AG20443 (cell line): ENCODE data around the gene BCL2A1.
"Not testable (repeated sequence)": the region's sequence is repeated elsewhere in the genome, so short reads cannot be mapped to it uniquely, and the experiment has no call there.

Experiments used
- DNase-seq: peaks from one replicate; pipeline ENCODE4 v3.0.0; 2012; ENCODE audit warnings: low spot score, mixed read lengths

Gene BCL2A1

GRCh38 chr15:79970624-79971434, at the start of gene BCL2A1:
BCL2A1 (minus strand) TSS chr15:79971196; CDS start chr15:79971119, 77 bp downstream.
- peak; percentile 72 for DNase-seq

- no peak for DNase-seq
These were observed 49.7 kb upstream of the BCL2A1 start for GRCh38 chr15:80020731-80021130.

- DNase-seq, result not testable (repeated sequence)
These were observed 49.2 kb upstream of the BCL2A1 start for GRCh38 chr15:80020149-80020548.

- DNase-seq, result no peak
These were observed 48.3 kb upstream of the BCL2A1 start for GRCh38 chr15:80019168-80019745.

GRCh38 chr15:80017139-80017538, 46.1 kb upstream of the BCL2A1 start:
- DNase-seq, result not testable (repeated sequence)

GRCh38 chr15:80016506-80016905, 45.5 kb upstream of the BCL2A1 start:
- DNase-seq, result not testable (repeated sequence)

- no peak for DNase-seq
These were observed 44.2 kb upstream of the BCL2A1 start for GRCh38 chr15:80015156-80015555.

GRCh38 chr15:80014186-80014585, 43.2 kb upstream of the BCL2A1 start:
- DNase-seq, result not testable (repeated sequence)

- DNase-seq, result no peak
These were observed 41.2 kb upstream of the BCL2A1 start for GRCh38 chr15:80012060-80012726.

- DNase-seq, result no peak
These were observed 40.6 kb upstream of the BCL2A1 start for GRCh38 chr15:80011596-80011995.

GRCh38 chr15:80011041-80011523, 40.1 kb upstream of the BCL2A1 start:
- peak; percentile 55 for DNase-seq

GRCh38 chr15:80010131-80010673, 39.2 kb upstream of the BCL2A1 start:
- DNase-seq, result no peak

- no peak for DNase-seq
These were observed 36.5 kb upstream of the BCL2A1 start for GRCh38 chr15:80007532-80007931.

GRCh38 chr15:80006946-80007345, 36.0 kb upstream of the BCL2A1 start:
- DNase-seq, result no peak

GRCh38 chr15:80003934-80004472, 33.0 kb upstream of the BCL2A1 start:
- DNase-seq, result no peak

- DNase-seq, result no peak
These were observed 32.2 kb upstream of the BCL2A1 start for GRCh38 chr15:80003171-80003570.

GRCh38 chr15:80002267-80002666, 31.3 kb upstream of the BCL2A1 start:
- DNase-seq, result no peak

GRCh38 chr15:79994615-79995014, 23.6 kb upstream of the BCL2A1 start:
- DNase-seq, result no peak

- no peak for DNase-seq
These were observed 20.8 kb upstream of the BCL2A1 start for GRCh38 chr15:79991826-79992225.

GRCh38 chr15:79990997-79991334, 20.0 kb upstream of the BCL2A1 start:
- DNase-seq, result no peak

GRCh38 chr15:79990280-79990996, 19.4 kb upstream of the BCL2A1 start:
- DNase-seq, result no peak

- DNase-seq, result peak; percentile 22
These were observed 18.7 kb upstream of the BCL2A1 start for GRCh38 chr15:79989682-79990081.
